Osteoblast (primary cell): Measurements from ENCODE around the gene CLIC1. TPM values are rescaled to one million over a fixed set of nuclear protein-coding genes. Genes with fewer than 3 reads are reported as not detected.

ENCODE experiments used
- DNase-seq: peaks from one replicate; pipeline ENCODE4 v3.0.0; 2011; ENCODE audit warnings: low spot score, mixed read lengths; ENCODE audit not compliant: insufficient read length; ENCODE audit errors: missing footprints
- H2AFZ ChIP-seq: 2 replicates; pipeline ENCODE4 v1.6.0; 2011; ENCODE audit warnings: mild to moderate bottlenecking, low read length
- H3K27ac ChIP-seq: 2 replicates; pipeline ENCODE4 v1.5.1; 2011; ENCODE audit warnings: mild to moderate bottlenecking, low read depth, low read length, moderate library complexity
- H3K27me3 ChIP-seq: 2 replicates; pipeline ENCODE4 v1.6.0; 2012; ENCODE audit warnings: mild to moderate bottlenecking, control low read depth, inconsistent platforms, low read length, moderate library complexity; ENCODE audit not compliant: insufficient read depth
- H3K36me3 ChIP-seq: 2 replicates; pipeline ENCODE4 v1.5.1; 2011; ENCODE audit warnings: mild to moderate bottlenecking, low read length, control low read depth, moderate library complexity; ENCODE audit not compliant: insufficient read depth
- H3K4me1 ChIP-seq: 2 replicates; pipeline ENCODE4 v1.5.1; 2011; ENCODE audit warnings: mild to moderate bottlenecking, low read length, control low read depth, moderate library complexity; ENCODE audit not compliant: insufficient read depth
- H3K4me2 ChIP-seq: 2 replicates; pipeline ENCODE4 v1.6.0; 2011; ENCODE audit warnings: mild to moderate bottlenecking, low read length; ENCODE audit not compliant: insufficient read depth
- H3K4me3 ChIP-seq: fragments of 200-600 bp; sonication (generic); 3 replicates; pipeline ENCODE4 v1.5.1; 2012; ENCODE audit warnings: mild to moderate bottlenecking, low read length, inconsistent platforms; ENCODE audit not compliant: insufficient read depth
- H3K79me2 ChIP-seq: 2 replicates; pipeline ENCODE4 v1.6.0; 2012; ENCODE audit warnings: mild to moderate bottlenecking, low read length, control low read depth, inconsistent platforms; ENCODE audit not compliant: insufficient read depth
- H3K9me3 ChIP-seq: 2 replicates; pipeline ENCODE4 v1.5.1; 2011; ENCODE audit warnings: low read depth, low read length, control low read depth
- H4K20me1 ChIP-seq: 2 replicates; pipeline ENCODE4 v1.6.0; 2012; ENCODE audit warnings: mild to moderate bottlenecking, low read length, control low read depth; ENCODE audit not compliant: insufficient read depth
- total RNA-seq: library from RNA; depleted of rRNA; stranded (reverse); fragments of >200 nt; gene quantifications from 2 replicates; pipeline ENCODE4 v1.2.3, GENCODE V29; 2012
- TF ChIP-seq, protein P1 (sequence below): IDR thresholded peaks from 2 replicates; pipeline ENCODE4 v1.5.1; 2011; ENCODE audit warnings: mild to moderate bottlenecking, low read depth, low read length, moderate library complexity; ENCODE audit errors: extremely low read depth

Gene CLIC1
- total RNA-seq, 1 donor: 502 TPM

DNA sequence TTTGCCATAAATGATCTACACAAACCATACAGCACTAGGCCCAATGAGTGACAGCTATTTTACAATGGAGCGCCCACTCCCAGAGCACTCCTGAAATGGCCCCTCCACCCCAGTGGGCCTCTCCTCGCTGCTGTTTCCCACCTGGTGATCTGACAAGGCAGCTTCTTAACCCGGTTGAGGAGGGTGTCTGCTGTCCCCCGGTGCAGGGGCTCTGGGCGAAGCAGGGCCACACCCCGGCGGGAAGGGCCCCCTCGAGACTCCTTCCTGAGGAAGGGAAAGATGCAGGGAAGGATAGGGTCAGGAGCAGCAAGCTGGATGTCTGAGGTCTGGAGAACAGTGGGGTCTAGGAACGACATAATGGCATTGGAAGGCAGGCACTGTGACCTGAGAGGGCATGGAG, 43.4 kb downstream of the CLIC1 start:
- Histone ChIP-seq H3K9me3 (no peaks in the 10 kb centered on the region), H3K4me1 (no peaks in the 10 kb centered on the region), H2AFZ (no peak overlapping the region), H3K4me2 (no peak overlapping the region), H3K27me3 (no peaks in the 10 kb centered on the region), H3K79me2 (no peaks in the 10 kb centered on the region), H3K36me3 (peaks cover 68% of the 10 kb centered on the region), H4K20me1 (peaks cover 9% of the 10 kb centered on the region), H3K27ac (no peak overlapping the region), H3K4me3 (no peak overlapping the region)
- TF ChIP-seq, protein P1, sequence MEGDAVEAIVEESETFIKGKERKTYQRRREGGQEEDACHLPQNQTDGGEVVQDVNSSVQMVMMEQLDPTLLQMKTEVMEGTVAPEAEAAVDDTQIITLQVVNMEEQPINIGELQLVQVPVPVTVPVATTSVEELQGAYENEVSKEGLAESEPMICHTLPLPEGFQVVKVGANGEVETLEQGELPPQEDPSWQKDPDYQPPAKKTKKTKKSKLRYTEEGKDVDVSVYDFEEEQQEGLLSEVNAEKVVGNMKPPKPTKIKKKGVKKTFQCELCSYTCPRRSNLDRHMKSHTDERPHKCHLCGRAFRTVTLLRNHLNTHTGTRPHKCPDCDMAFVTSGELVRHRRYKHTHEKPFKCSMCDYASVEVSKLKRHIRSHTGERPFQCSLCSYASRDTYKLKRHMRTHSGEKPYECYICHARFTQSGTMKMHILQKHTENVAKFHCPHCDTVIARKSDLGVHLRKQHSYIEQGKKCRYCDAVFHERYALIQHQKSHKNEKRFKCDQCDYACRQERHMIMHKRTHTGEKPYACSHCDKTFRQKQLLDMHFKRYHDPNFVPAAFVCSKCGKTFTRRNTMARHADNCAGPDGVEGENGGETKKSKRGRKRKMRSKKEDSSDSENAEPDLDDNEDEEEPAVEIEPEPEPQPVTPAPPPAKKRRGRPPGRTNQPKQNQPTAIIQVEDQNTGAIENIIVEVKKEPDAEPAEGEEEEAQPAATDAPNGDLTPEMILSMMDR: no peak
- DNase-seq: no peak

DNA sequence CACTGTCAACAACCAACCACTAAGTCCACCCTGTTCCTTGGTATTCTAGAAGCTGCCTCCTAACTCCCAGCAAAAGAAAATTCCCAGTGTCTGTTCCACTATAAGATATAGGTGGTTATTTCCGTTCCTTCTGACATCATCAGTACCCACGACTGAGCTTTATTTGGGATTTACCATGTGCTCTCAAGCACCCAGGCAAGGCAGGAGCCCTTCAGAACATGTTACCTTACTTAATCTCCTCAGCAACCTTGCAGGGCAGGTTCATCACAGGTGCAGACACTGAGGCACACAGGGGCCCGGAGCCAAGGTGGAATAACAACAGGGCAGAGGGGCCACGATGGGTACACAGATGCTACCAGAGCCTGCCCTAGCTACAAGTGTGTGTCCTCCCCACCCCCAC, 44.0 kb downstream of the CLIC1 start:
- no peak for DNase-seq
- no peaks in the 10 kb centered on the region for H3K4me1 ChIP-seq
- no peak overlapping the region for H2AFZ ChIP-seq
- no peak overlapping the region for H3K4me3 ChIP-seq
- no peaks in the 10 kb centered on the region for H3K27me3 ChIP-seq
- peaks cover 73% of the 10 kb centered on the region for H3K36me3 ChIP-seq
- TF ChIP-seq, protein P1: no peak
- H3K9me3 ChIP-seq: no peaks in the 10 kb centered on the region
- H3K27ac ChIP-seq: no peak overlapping the region
- peaks cover 6% of the 10 kb centered on the region for H4K20me1 ChIP-seq
- H3K79me2 ChIP-seq: no peaks in the 10 kb centered on the region
- no peak overlapping the region for H3K4me2 ChIP-seq

DNA sequence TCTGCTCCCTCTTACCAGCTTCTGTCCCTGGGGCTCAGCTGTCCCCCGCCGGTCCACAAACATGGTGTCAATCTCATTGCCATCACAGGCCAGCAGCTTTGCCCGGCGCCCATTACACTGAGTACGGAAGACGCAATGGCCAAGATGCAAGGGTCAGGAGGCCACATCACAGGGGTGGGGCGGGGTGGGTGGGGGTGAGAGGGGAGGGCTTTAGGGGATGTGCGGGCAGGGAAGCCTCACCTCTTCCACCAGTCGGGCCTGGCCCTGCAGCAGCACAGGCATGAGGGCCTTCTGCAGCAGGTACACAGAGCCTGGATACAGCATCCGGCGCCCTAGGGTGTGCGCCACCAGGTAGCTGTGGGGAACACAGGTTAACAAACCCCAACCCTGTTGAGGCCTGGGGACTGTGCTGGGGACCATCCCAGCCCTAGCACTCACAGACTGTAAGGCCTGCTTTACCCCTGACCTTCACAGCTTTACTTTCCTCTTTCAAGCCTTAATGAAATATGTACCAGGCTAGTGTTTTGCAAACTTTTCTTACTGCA, 44.7 kb downstream of the CLIC1 start:
- TF ChIP-seq, protein P1: no peak
- Histone ChIP-seq H3K36me3 (peaks cover 74% of the 10 kb centered on the region), H3K4me2 (no peak overlapping the region), H2AFZ (no peak overlapping the region), H4K20me1 (peaks cover 5% of the 10 kb centered on the region), H3K27ac (no peak overlapping the region), H3K4me1 (no peaks in the 10 kb centered on the region), H3K27me3 (no peaks in the 10 kb centered on the region), H3K9me3 (no peaks in the 10 kb centered on the region), H3K79me2 (no peaks in the 10 kb centered on the region), H3K4me3 (no peak overlapping the region)
- no peak for DNase-seq

DNA sequence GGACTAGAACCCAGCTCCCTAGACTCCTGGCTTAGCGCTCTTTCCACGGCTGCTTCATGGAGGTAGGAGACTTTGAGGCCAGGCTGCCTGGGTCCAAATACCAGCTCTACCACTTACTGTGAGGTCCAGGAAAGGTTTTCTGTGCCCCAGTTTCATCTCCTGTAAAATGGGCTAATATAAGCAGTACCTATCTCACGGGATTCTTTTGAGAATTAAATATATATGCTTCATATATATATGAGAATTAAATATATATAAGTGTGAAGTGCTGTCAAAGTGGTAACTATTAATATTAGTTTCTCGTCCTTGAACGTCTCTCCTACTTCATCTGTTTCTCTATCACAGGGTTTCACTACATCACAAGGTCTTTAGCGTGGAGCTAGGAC, 45.3 kb downstream of the CLIC1 start:
- H3K36me3 ChIP-seq: peaks cover 76% of the 10 kb centered on the region
- no peaks in the 10 kb centered on the region for H3K79me2 ChIP-seq
- TF ChIP-seq, protein P1: no peak
- no peak for DNase-seq
- H3K4me1 ChIP-seq: no peaks in the 10 kb centered on the region
- no peak overlapping the region for H2AFZ ChIP-seq
- H3K27me3 ChIP-seq: no peaks in the 10 kb centered on the region
- no peaks in the 10 kb centered on the region for H3K9me3 ChIP-seq
- peaks cover 5% of the 10 kb centered on the region for H4K20me1 ChIP-seq
- H3K4me3 ChIP-seq: no peak overlapping the region
- no peak overlapping the region for H3K4me2 ChIP-seq
- no peak overlapping the region for H3K27ac ChIP-seq
